K562 (cell line): Measurements from ENCODE around the gene RGS9BP. TPM values are rescaled to one million over a fixed set of nuclear protein-coding genes. Genes with fewer than 3 reads are reported as not detected.
A peak's percentile ranks its signal among the peaks of the same experiment; 100 is the strongest.

ENCODE experiments used
- ATF7 ChIP-seq: fragments of 450-650 bp; IDR thresholded peaks from 2 replicates; pipeline ENCODE4 v1.7.1; 2014; ENCODE audit warnings: mild to moderate bottlenecking, moderate library complexity
- BHLHE40 ChIP-seq: IDR thresholded peaks from 2 replicates; pipeline ENCODE4 v1.6.1; 2011; ENCODE audit warnings: low read length, improper control_type of control experiment
- CC2D1A ChIP-seq: fragments of 450-650 bp; IDR thresholded peaks from 2 replicates; pipeline ENCODE4 v1.6.1; 2017; ENCODE audit warnings: mild to moderate bottlenecking
- CEBPG ChIP-seq, 3 experiments: fragments of 200-800 bp in 1 of 3; sonication (Bioruptor generic) in 1 of 3; sonication (generic) in 1 of 3; formaldehyde crosslinking in 1 of 3; IDR thresholded peaks in 2 of 3; conservative IDR thresholded peaks in 1 of 3; 2 replicates each; pipeline versions ENCODE4 v1.6.1 to v1.8.0; 2016 to 2022; ENCODE audit warnings: missing compliant biosample characterization in 2 of 3, missing genetic modification characterization in 2 of 3, mild to moderate bottlenecking in 1 of 3, missing genetic modification reagents in 1 of 3
- EGR1 ChIP-seq: fragments of 450-650 bp; conservative IDR thresholded peaks from 2 replicates; pipeline ENCODE4 v1.6.1; 2017; ENCODE audit warnings: mild to moderate bottlenecking
- ESRRB ChIP-seq: fragments of 250-450 bp; sonication (Bioruptor Pico); IDR thresholded peaks from 2 replicates; pipeline ENCODE4 v1.5.0; 2020; ENCODE audit warnings: mild to moderate bottlenecking, moderate library complexity, borderline replicate concordance
- FOSL1 ChIP-seq: fragments of 200-800 bp; sonication (Bioruptor generic); conservative IDR thresholded peaks from 2 replicates; pipeline ENCODE4 v1.6.1; 2016; ENCODE audit warnings: missing genetic modification characterization, missing compliant biosample characterization
- GABPB1 ChIP-seq: sonication (generic); formaldehyde crosslinking; IDR thresholded peaks from 2 replicates; pipeline ENCODE4 v1.8.0; 2022; ENCODE audit warnings: mild to moderate bottlenecking, missing genetic modification reagents
- KLF13 ChIP-seq: fragments of 450-650 bp; IDR thresholded peaks from 2 replicates; pipeline ENCODE4 v1.6.1; 2016; ENCODE audit warnings: missing genetic modification characterization, low read depth, mild to moderate bottlenecking, missing compliant biosample characterization, moderate library complexity, borderline replicate concordance
- MTA3 ChIP-seq: fragments of 450-650 bp; formaldehyde crosslinking; IDR thresholded peaks from 2 replicates; pipeline ENCODE4 v1.6.1; 2017; ENCODE audit warnings: mild to moderate bottlenecking, borderline replicate concordance
- PHF20 ChIP-seq: fragments of 450-650 bp; IDR thresholded peaks from 2 replicates; pipeline ENCODE4 v1.6.1; 2018; ENCODE audit not compliant: partially characterized antibody
- RAD51 ChIP-seq: fragments of 450-650 bp; IDR thresholded peaks from 2 replicates; pipeline ENCODE4 v1.7.1; 2016; ENCODE audit warnings: low read depth, mild to moderate bottlenecking, borderline replicate concordance
- RCOR1 ChIP-seq, 2 experiments: IDR thresholded peaks; 2 replicates each; pipeline ENCODE4 v1.6.1; 2012; ENCODE audit warnings: low read depth in 2 of 2, low read length in 2 of 2, borderline replicate concordance in 1 of 2, improper control_type of control experiment in 1 of 2
- SIX5 ChIP-seq, 2 experiments: IDR thresholded peaks; 2 replicates each; pipeline ENCODE4 v1.6.1; 2011; ENCODE audit warnings: low read length in 2 of 2, borderline replicate concordance in 1 of 2, low read depth in 1 of 2, mild to moderate bottlenecking in 1 of 2, moderate library complexity in 1 of 2; ENCODE audit not compliant: insufficient read depth in 1 of 2
- SMAD4 ChIP-seq: fragments of 250-450 bp; sonication (Bioruptor Pico); conservative IDR thresholded peaks from 2 replicates; pipeline ENCODE4 v1.8.0; 2021; ENCODE audit warnings: inconsistent platforms, mild to moderate bottlenecking, moderate library complexity
- SMARCC2 ChIP-seq: fragments of 450-650 bp; IDR thresholded peaks from 2 replicates; pipeline ENCODE4 v1.6.1; 2017; ENCODE audit warnings: antibody characterized with exemption, moderate library complexity, mild to moderate bottlenecking, low read depth
- SMARCE1 ChIP-seq: fragments of 450-650 bp; IDR thresholded peaks from 2 replicates; pipeline ENCODE4 v1.7.1; 2016; ENCODE audit warnings: mild to moderate bottlenecking
- SRSF9 ChIP-seq: fragments of 200-400 bp; formaldehyde crosslinking; IDR thresholded peaks from 2 replicates; pipeline ENCODE4 v1.6.1; 2017; ENCODE audit warnings: low read depth, low read length, borderline replicate concordance
- ZBTB1 ChIP-seq: sonication (generic); formaldehyde crosslinking; IDR thresholded peaks from 2 replicates; pipeline ENCODE4 v1.8.1; 2023; ENCODE audit warnings: missing genetic modification reagents, low read depth, mild to moderate bottlenecking, borderline replicate concordance
- ZC3H8 ChIP-seq: fragments of 450-650 bp; IDR thresholded peaks from 2 replicates; pipeline ENCODE4 v1.6.1; 2017
- ZNF140 ChIP-seq: fragments of 250-450 bp; sonication (Bioruptor Pico); IDR thresholded peaks from 2 replicates; pipeline ENCODE4 v1.8.0; 2021; ENCODE audit warnings: moderate library complexity, mild to moderate bottlenecking, inconsistent platforms
- ZSCAN32 ChIP-seq: fragments of 450-650 bp; formaldehyde crosslinking; IDR thresholded peaks from 2 replicates; pipeline ENCODE4 v1.4.0; 2020; ENCODE audit warnings: mild to moderate bottlenecking, moderate library complexity
- polyA plus RNA-seq, 8 experiments: library from polyadenylated mRNA; depleted of rRNA in 4 of 8; stranded (reverse) in 5 of 8; unstranded in 3 of 8; fragments of >200 nt; fragmentation: Nextera tagmentation in 2 of 8; fragmentation: Illumina TruSeq in 1 of 8; extraction: Ambion mirVana in 2 of 8; extraction: Trizol in 1 of 8; gene quantifications; 2 replicates each; pipeline versions ENCODE4 v1.2.1 to v1.2.3, GENCODE V29; 2011 to 2014; ENCODE audit warnings: inconsistent platforms in 1 of 8, missing spikeins in 1 of 8
- total RNA-seq, 7 experiments: library from RNA; depleted of rRNA in 6 of 7; stranded (reverse); fragments of >200 nt in 6 of 7; fragmentation: Illumina TruSeq in 2 of 7; extraction: Trizol in 2 of 7; gene quantifications; 2 replicates each; pipeline versions ENCODE4 v1.2.1 to v1.2.3, GENCODE V29; 2011 to 2021; ENCODE audit warnings: low replicate concordance in 1 of 7
- TF ChIP-seq, protein P1 (sequence below): fragments of 450-650 bp; IDR thresholded peaks from 2 replicates; pipeline ENCODE4 v1.6.1; 2016; ENCODE audit warnings: missing biosample characterization, missing genetic modification characterization
- TF ChIP-seq, protein P2 (sequence below): fragments of 450-650 bp; IDR thresholded peaks from 2 replicates; pipeline ENCODE4 v1.6.1; 2017; ENCODE audit warnings: mild to moderate bottlenecking, moderate library complexity
- TF ChIP-seq, protein P3 (sequence below): fragments of 450-650 bp; IDR thresholded peaks from 2 replicates; pipeline ENCODE4 v1.6.1; 2016; ENCODE audit warnings: borderline replicate concordance

Gene RGS9BP
- total and polyA plus RNA-seq, 9 of the 15 experiments (the other 6 are each of a cell fraction or from before 2014, with no cell fraction given): 0.03 to 1.3 (median 0.49) TPM

DNA sequence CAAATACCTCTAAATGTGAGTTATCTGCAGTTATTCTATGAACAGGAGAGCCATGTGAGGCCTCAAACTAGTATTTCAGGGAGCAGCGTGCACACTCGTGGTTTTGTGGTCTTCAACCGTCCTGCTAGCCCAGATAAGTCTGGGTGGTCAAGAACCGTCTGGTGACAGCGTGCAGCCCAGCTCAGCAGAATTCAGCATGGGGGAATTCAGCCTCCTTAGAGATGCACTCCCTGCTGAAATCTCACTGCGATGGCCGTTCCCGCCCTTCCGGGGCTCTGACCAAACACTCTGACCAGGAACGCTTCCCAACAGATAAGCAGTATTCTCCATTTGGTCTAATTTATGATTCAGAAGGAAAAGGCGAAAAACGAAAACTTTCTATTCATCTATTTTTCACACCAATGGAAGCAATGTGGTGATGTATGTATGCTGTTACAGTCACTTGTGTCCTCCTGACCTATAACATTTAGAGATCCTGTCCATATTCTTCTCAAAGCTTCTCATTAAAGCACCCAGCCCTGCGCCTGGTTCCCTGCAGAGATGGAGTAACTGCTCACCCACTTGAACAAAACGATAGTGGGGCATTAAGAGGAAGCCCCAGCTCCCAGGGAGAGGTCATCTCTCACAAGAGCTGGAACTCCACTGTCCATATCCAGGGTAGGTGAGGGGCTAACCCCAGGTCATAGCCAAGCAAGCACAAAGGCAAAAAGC lies 3.6 kb upstream of the RGS9BP start (continued):
- TF ChIP-seq SIX5 (IDR thresholded peaks at IDR 0.05; ENCODE audit: borderline replicate concordance in 1 of 2, insufficient read depth in 1 of 2, low read depth in 1 of 2, low read length in 2 of 2) (no peak), CEBPG (CRISPR knock-in tag; IDR thresholded peaks at IDR 0.05) (no peak), CEBPG (tag; conservative IDR thresholded peaks at IDR 0.05 in 1 of 2, IDR thresholded peaks at IDR 0.05 in 1 of 2) (no peak), MTA3 (peak; percentile 51; the same call in 1 of the 2 replicates), SMAD4 (peak; percentile 95), ESRRB (no peak), BHLHE40 (peak; percentile 96), ZSCAN32 (CRISPR knock-in tag) (no peak), RCOR1 (IDR thresholded peaks at IDR 0.05; ENCODE audit: borderline replicate concordance in 1 of 2, low read depth in 2 of 2, low read length in 2 of 2) (peak in 1 of 2 experiments; percentile 93; a peak in 3 of 4 replicates), ZNF140 (CRISPR knock-in tag) (no peak), ZC3H8 (no peak), ATF7 (peak; percentile 68; the same call in 1 of the 2 replicates), GABPB1 (CRISPR knock-in tag) (peak; percentile 44; the same call in 1 of the 2 replicates), SMARCC2 (peak; percentile 67; the same call in 1 of the 2 replicates), ZBTB1 (CRISPR knock-in tag) (peak; percentile 86; the same call in 1 of the 2 replicates), PHF20 (no peak), SRSF9 (no peak), FOSL1 (peak; percentile 52; the same call in 1 of the 2 replicates), CC2D1A (peak; percentile 68; the same call in 1 of the 2 replicates), SMARCE1 (peak; percentile 78), RAD51 (no peak), KLF13 (tag) (no peak), EGR1 (no peak)
- TF ChIP-seq, protein P1, sequence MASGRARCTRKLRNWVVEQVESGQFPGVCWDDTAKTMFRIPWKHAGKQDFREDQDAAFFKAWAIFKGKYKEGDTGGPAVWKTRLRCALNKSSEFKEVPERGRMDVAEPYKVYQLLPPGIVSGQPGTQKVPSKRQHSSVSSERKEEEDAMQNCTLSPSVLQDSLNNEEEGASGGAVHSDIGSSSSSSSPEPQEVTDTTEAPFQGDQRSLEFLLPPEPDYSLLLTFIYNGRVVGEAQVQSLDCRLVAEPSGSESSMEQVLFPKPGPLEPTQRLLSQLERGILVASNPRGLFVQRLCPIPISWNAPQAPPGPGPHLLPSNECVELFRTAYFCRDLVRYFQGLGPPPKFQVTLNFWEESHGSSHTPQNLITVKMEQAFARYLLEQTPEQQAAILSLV (tag): no peak
- TF ChIP-seq, protein P2, sequence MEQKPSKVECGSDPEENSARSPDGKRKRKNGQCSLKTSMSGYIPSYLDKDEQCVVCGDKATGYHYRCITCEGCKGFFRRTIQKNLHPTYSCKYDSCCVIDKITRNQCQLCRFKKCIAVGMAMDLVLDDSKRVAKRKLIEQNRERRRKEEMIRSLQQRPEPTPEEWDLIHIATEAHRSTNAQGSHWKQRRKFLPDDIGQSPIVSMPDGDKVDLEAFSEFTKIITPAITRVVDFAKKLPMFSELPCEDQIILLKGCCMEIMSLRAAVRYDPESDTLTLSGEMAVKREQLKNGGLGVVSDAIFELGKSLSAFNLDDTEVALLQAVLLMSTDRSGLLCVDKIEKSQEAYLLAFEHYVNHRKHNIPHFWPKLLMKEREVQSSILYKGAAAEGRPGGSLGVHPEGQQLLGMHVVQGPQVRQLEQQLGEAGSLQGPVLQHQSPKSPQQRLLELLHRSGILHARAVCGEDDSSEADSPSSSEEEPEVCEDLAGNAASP: no peak
- TF ChIP-seq, protein P3, sequence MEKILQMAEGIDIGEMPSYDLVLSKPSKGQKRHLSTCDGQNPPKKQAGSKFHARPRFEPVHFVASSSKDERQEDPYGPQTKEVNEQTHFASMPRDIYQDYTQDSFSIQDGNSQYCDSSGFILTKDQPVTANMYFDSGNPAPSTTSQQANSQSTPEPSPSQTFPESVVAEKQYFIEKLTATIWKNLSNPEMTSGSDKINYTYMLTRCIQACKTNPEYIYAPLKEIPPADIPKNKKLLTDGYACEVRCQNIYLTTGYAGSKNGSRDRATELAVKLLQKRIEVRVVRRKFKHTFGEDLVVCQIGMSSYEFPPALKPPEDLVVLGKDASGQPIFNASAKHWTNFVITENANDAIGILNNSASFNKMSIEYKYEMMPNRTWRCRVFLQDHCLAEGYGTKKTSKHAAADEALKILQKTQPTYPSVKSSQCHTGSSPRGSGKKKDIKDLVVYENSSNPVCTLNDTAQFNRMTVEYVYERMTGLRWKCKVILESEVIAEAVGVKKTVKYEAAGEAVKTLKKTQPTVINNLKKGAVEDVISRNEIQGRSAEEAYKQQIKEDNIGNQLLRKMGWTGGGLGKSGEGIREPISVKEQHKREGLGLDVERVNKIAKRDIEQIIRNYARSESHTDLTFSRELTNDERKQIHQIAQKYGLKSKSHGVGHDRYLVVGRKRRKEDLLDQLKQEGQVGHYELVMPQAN: no peak
